Measurements from ENCODE around the gene LRRC14B.

LRRC14B gene

GRCh38 chr5:191036-191948 lies at the start of gene LRRC14B:
TSS of gene LRRC14B (plus strand) at chr5:191495. CDS start at chr5:191539, 44 bp downstream.
- TF ChIP-seq CTCF (conservative IDR thresholded peaks at IDR 0.05; ENCODE audit: low read depth): no peak
- ChIA-PET CTCF (interaction anchor here (0.6 to 0.7 kb wide), 4 partner anchors 11 to 1124 kb away, joined by 3 to 5 read pairs (median 4); no protein-coding TSS in a partner anchor), POLR2A (ENCODE audit: low non-redundant PET) (interaction anchor here (0.5 kb wide), 1 partner anchor 91 kb away, joined by 3 read pairs; no protein-coding TSS in a partner anchor)
- DNase-seq (ENCODE audit: low spot score): no peak
- H3K27ac ChIP-seq: peak within 1 kb of the TSS; percentile 22

GRCh38 chr5:141761-142160 lies 49.5 kb upstream of the LRRC14B start:
- ChIA-PET CTCF (no interaction called here), POLR2A (ENCODE audit: low non-redundant PET) (no interaction called here)
- H3K27ac ChIP-seq: no peak overlapping the region
- DNase-seq (ENCODE audit: low spot score): no peak
- TF ChIP-seq CTCF (conservative IDR thresholded peaks at IDR 0.05; ENCODE audit: low read depth): no peak

- CTCF ChIA-PET: no interaction called here
- TF ChIP-seq CTCF (conservative IDR thresholded peaks at IDR 0.05; ENCODE audit: low read depth): no peak
- POLR2A ChIA-PET (ENCODE audit: low non-redundant PET): no interaction called here
Observed at GRCh38 chr5:142246-142810, 49.0 kb upstream of the LRRC14B start.

GRCh38 chr5:143041-143440 lies 48.3 kb upstream of the LRRC14B start:
- ChIA-PET POLR2A (ENCODE audit: low non-redundant PET) (no interaction called here), CTCF (no interaction called here)
- no peak for TF ChIP-seq CTCF (conservative IDR thresholded peaks at IDR 0.05; ENCODE audit: low read depth)
- H3K27ac ChIP-seq: no peak overlapping the region
- no peak for DNase-seq (ENCODE audit: low spot score)

More at GRCh38 chr5:142246-142810, 49.0 kb upstream of the LRRC14B start:
- no peak overlapping the region for H3K27ac ChIP-seq
- no peak for DNase-seq (ENCODE audit: low spot score)

- no peak for DNase-seq (ENCODE audit: low spot score)
- ChIA-PET POLR2A (ENCODE audit: low non-redundant PET) (no interaction called here), CTCF (no interaction called here)
- H3K27ac ChIP-seq: no peak overlapping the region
- no peak for TF ChIP-seq CTCF (conservative IDR thresholded peaks at IDR 0.05; ENCODE audit: low read depth)
Observed at GRCh38 chr5:144941-145340, 46.4 kb upstream of the LRRC14B start.

GRCh38 chr5:145585-146323 lies 45.5 kb upstream of the LRRC14B start:
- H3K27ac ChIP-seq: no peak overlapping the region
- ChIA-PET POLR2A (ENCODE audit: low non-redundant PET) (no interaction called here), CTCF (no interaction called here)
- no peak for DNase-seq (ENCODE audit: low spot score)
- TF ChIP-seq CTCF (conservative IDR thresholded peaks at IDR 0.05; ENCODE audit: low read depth): no peak
